Upper lobe of left lung (tissue), 4 donors: ENCODE data around the gene AKAP6.

Experiments
- POLR2AphosphoS5 ChIP-seq, 2 donors: sonication (generic); formaldehyde crosslinking; IDR thresholded peaks; one replicate each; pipeline ENCODE4 v1.5.1; 2017; ENCODE audit warnings: antibody characterized with exemption in 2 of 2
- TF ChIP-seq, protein P1 (sequence below), 6 experiments: fragments of 450-650 bp in 4 of 6; fragments of 200-600 bp in 2 of 6; sonication (generic) in 2 of 6; IDR thresholded peaks; one replicate each; pipeline ENCODE4 v1.5.1; 2016 to 2019; ENCODE audit warnings: antibody characterized with exemption in 6 of 6

DNA sequence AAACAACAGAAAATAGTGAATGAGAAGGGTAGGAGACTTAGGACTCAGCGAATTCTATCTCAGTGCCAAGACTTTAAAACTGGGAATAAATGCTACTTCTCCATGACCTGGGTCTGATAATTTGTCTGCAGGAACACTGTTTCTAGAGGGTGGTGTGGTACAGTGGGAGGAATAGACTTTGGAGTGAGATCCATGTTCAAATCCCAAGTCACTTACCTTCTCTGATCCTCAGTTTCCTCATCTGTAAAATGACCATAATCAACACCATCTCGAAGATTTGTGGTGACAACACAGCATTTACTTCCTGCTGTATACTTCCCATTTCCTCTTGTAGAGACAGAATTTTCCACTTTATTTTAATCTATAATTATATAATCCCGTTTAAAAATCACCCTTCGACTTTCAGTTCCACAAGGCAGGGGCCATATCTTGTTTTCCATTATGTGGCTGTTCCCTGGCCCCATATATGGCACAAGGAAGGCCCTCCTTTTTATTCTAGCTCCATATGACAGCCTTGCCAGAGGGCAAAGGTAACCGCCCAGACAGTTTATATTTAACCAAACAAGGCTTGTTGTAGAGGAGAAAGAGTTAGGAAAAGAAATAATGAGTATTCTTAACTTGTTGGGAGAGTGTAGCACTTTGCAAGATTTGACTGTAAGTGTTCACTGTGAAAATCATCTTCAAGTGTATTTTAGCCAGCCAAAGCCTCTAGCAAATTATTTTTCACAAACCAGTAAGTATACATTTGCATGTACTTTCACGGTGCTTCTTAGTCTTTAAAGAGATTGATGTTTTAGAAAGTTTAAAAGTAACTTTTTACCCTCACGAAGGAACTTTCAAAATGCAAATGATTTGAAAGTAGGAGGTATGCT, 243.1 kb downstream of the AKAP6 start:
- TF ChIP-seq, protein P1, sequence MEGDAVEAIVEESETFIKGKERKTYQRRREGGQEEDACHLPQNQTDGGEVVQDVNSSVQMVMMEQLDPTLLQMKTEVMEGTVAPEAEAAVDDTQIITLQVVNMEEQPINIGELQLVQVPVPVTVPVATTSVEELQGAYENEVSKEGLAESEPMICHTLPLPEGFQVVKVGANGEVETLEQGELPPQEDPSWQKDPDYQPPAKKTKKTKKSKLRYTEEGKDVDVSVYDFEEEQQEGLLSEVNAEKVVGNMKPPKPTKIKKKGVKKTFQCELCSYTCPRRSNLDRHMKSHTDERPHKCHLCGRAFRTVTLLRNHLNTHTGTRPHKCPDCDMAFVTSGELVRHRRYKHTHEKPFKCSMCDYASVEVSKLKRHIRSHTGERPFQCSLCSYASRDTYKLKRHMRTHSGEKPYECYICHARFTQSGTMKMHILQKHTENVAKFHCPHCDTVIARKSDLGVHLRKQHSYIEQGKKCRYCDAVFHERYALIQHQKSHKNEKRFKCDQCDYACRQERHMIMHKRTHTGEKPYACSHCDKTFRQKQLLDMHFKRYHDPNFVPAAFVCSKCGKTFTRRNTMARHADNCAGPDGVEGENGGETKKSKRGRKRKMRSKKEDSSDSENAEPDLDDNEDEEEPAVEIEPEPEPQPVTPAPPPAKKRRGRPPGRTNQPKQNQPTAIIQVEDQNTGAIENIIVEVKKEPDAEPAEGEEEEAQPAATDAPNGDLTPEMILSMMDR (IDR thresholded peaks at IDR 0.05), result no peak
- TF ChIP-seq POLR2AphosphoS5 (IDR thresholded peaks at IDR 0.05), result no peak
